Peyer's patch (tissue), 4 donors: ENCODE results near the gene THRB. TPM values are rescaled to one million over a fixed set of nuclear protein-coding genes. Genes with fewer than 3 reads are reported as not detected.
"Not testable (repeated sequence)": the region's sequence is repeated elsewhere in the genome, so short reads cannot be mapped to it uniquely, and the experiment has no call there.

Source experiments
- DNase-seq, 3 donors: peaks; one replicate each; pipeline ENCODE4 v3.0.0-alpha.2; 2017 to 2019
- H3K27ac ChIP-seq, 4 donors: fragments of 200-600 bp; sonication (generic); one replicate each; pipeline ENCODE4 v1.5.1; 2016 to 2019
- H3K27me3 ChIP-seq, 2 donors: fragments of 200-600 bp; sonication (generic); one replicate each; pipeline ENCODE4 v1.5.1; 2019
- H3K36me3 ChIP-seq, 3 donors: fragments of 200-600 bp; sonication (generic); one replicate each; pipeline ENCODE4 v1.5.1; 2016 to 2019
- H3K4me1 ChIP-seq, 4 donors: fragments of 200-600 bp; sonication (generic); one replicate each; pipeline ENCODE4 v1.5.1; 2016 to 2019
- H3K4me3 ChIP-seq, 4 donors: fragments of 200-600 bp; sonication (generic); 1 replicate in 3 of 4; 2 replicates in 1 of 4; pipeline ENCODE4 v1.5.1; 2016 to 2019; ENCODE audit warnings: mild to moderate bottlenecking in 1 of 4
- H3K9me3 ChIP-seq, 4 donors: fragments of 200-600 bp; sonication (generic); one replicate each; pipeline ENCODE4 v1.5.1; 2016 to 2019; ENCODE audit warnings: mild to moderate bottlenecking in 1 of 4
- CTCF ChIP-seq, 6 experiments: fragments of 450-650 bp in 4 of 6; fragments of 200-600 bp in 2 of 6; sonication (generic) in 1 of 6; IDR thresholded peaks; one replicate each; pipeline ENCODE4 v1.5.1; 2017 to 2019; ENCODE audit warnings: antibody characterized with exemption in 6 of 6, mild to moderate bottlenecking in 3 of 6, moderate library complexity in 1 of 6
- POLR2A ChIP-seq, 2 donors: fragments of 450-650 bp; IDR thresholded peaks; one replicate each; pipeline ENCODE4 v1.5.1; 2017; ENCODE audit warnings: antibody characterized with exemption in 2 of 2, mild to moderate bottlenecking in 2 of 2, moderate library complexity in 2 of 2
- total RNA-seq, 4 donors: library from RNA; depleted of rRNA; stranded (reverse); fragments of >200 nt; gene quantifications; one replicate each; pipeline ENCODE4 v1.1.0, GENCODE V29; 2016

THRB gene
- total RNA-seq, 4 donors from 2014 or later, result 2.6 to 13.2 (median 8.4) TPM

GRCh38 chr3:24400450-24400849, 94.2 kb downstream of the THRB start:
- TF ChIP-seq POLR2A (IDR thresholded peaks at IDR 0.05) (no peak), CTCF (IDR thresholded peaks at IDR 0.05) (no peak)
- no peaks in the 10 kb centered on the region for H3K27me3 ChIP-seq
- H3K4me1 ChIP-seq, result peaks cover 0 to 18% (median 0%) of the 10 kb centered on the region in 4 donors
- no peak overlapping the region for H3K27ac ChIP-seq
- no peaks in the 10 kb centered on the region for H3K9me3 ChIP-seq
- H3K36me3 ChIP-seq, result no peaks in the 10 kb centered on the region
- DNase-seq, result no peak
- H3K4me3 ChIP-seq, result no peak overlapping the region

- Histone ChIP-seq H3K9me3 (no peaks in the 10 kb centered on the region), H3K27ac (no peak overlapping the region), H3K4me3 (no peak overlapping the region), H3K36me3 (no peaks in the 10 kb centered on the region), H3K27me3 (no peaks in the 10 kb centered on the region), H3K4me1 (peaks cover 0 to 18% (median 0%) of the 10 kb centered on the region in 4 donors)
- no peak for DNase-seq
- no peak for TF ChIP-seq POLR2A (IDR thresholded peaks at IDR 0.05)
- no peak for TF ChIP-seq CTCF (IDR thresholded peaks at IDR 0.05)
Observed at GRCh38 chr3:24400015-24400414, 94.6 kb downstream of the THRB start.

- Histone ChIP-seq H3K36me3 (no peaks in the 10 kb centered on the region), H3K9me3 (no peaks in the 10 kb centered on the region), H3K4me3 (no peak overlapping the region), H3K4me1 (peaks cover 0 to 18% (median 0%) of the 10 kb centered on the region in 4 donors), H3K27ac (no peak overlapping the region), H3K27me3 (no peaks in the 10 kb centered on the region)
- no peak for TF ChIP-seq POLR2A (IDR thresholded peaks at IDR 0.05)
- DNase-seq, result no peak
Observed at GRCh38 chr3:24399614-24400013, 95.0 kb downstream of the THRB start.

GRCh38 chr3:24398712-24399111, 95.9 kb downstream of the THRB start:
- peaks cover 0 to 18% (median 0%) of the 10 kb centered on the region in 4 donors for H3K4me1 ChIP-seq
- H3K9me3 ChIP-seq, H3K27ac ChIP-seq, H3K27me3 ChIP-seq, H3K36me3 ChIP-seq, DNase-seq, H3K4me3 ChIP-seq: not testable (repeated sequence)

- Histone ChIP-seq H3K27me3 (no peaks in the 10 kb centered on the region), H3K9me3 (no peaks in the 10 kb centered on the region), H3K36me3 (no peaks in the 10 kb centered on the region), H3K4me3 (no peak overlapping the region), H3K4me1 (peaks cover 0 to 10% (median 0%) of the 10 kb centered on the region in 4 donors), H3K27ac (no peak overlapping the region)
- DNase-seq, result no peak
- TF ChIP-seq CTCF (IDR thresholded peaks at IDR 0.05), result no peak
- no peak for TF ChIP-seq POLR2A (IDR thresholded peaks at IDR 0.05)
Observed at GRCh38 chr3:24396338-24396737, 98.3 kb downstream of the THRB start.

- no peak for DNase-seq
- Histone ChIP-seq H3K36me3 (no peaks in the 10 kb centered on the region), H3K27ac (no peak overlapping the region), H3K4me1 (peaks cover 0 to 13% (median 2%) of the 10 kb centered on the region in 4 donors), H3K4me3 (no peak overlapping the region), H3K9me3 (no peaks in the 10 kb centered on the region), H3K27me3 (no peaks in the 10 kb centered on the region)
- TF ChIP-seq CTCF (IDR thresholded peaks at IDR 0.05), result no peak
- TF ChIP-seq POLR2A (IDR thresholded peaks at IDR 0.05), result no peak
Observed at GRCh38 chr3:24394754-24395153, 99.9 kb downstream of the THRB start.

- H3K9me3 ChIP-seq, result no peaks in the 10 kb centered on the region
- TF ChIP-seq POLR2A (IDR thresholded peaks at IDR 0.05) (no peak), CTCF (IDR thresholded peaks at IDR 0.05) (no peak)
- no peak for DNase-seq
- H3K4me3 ChIP-seq, result no peak overlapping the region
- H3K27ac ChIP-seq, result no peak overlapping the region
- H3K36me3 ChIP-seq, result no peaks in the 10 kb centered on the region
- H3K27me3 ChIP-seq, result no peaks in the 10 kb centered on the region
- H3K4me1 ChIP-seq, result peaks cover 0 to 21% (median 4%) of the 10 kb centered on the region in 4 donors
Observed at GRCh38 chr3:24393316-24393715, 101.3 kb downstream of the THRB start.
